B cell (primary cell): ENCODE data around the gene PEX13. TPM values are rescaled to one million over a fixed set of nuclear protein-coding genes. Genes with fewer than 3 reads are reported as not detected.

Source experiments
- ATAC-seq: fragments of 200-7000 bp; cut with Tn5 transposase; one replicate; pipeline ENCODE4 v1.10.0; 2021; ENCODE audit warnings: low read depth, mild to moderate bottlenecking, moderate number of reproducible peaks, moderate library complexity
- CTCF ChIA-PET: fragments of 350-600 bp; sonication (Branson Sonifier 250); formaldehyde crosslinking; loops from one replicate; lab custom pipeline; 2021; ENCODE audit warnings: antibody characterized with exemption, inconsistent platforms; lab: Charles Lee
- POLR2A ChIA-PET: fragments of 350-600 bp; sonication (Branson Sonifier 250); formaldehyde crosslinking; loops from one replicate; lab custom pipeline; 2021; ENCODE audit warnings: antibody characterized with exemption; lab: Charles Lee
- DNase-seq: peaks from one replicate; pipeline ENCODE4 v3.0.0; 2013
- H2AFZ ChIP-seq: 2 replicates; pipeline ENCODE4 v1.6.1; 2012; ENCODE audit warnings: mild to moderate bottlenecking, low read depth, low read length; ENCODE audit not compliant: insufficient read depth, poor library complexity, severe bottlenecking
- H3K27ac ChIP-seq, 2 donors: 1 replicate in 1 of 2; 2 replicates in 1 of 2; pipeline ENCODE4 v1.5.1; 2012 to 2013; ENCODE audit warnings: low read length in 2 of 2, mild to moderate bottlenecking in 2 of 2, moderate library complexity in 1 of 2
- H3K27me3 ChIP-seq, 4 experiments: fragments of 200-600 bp in 1 of 4; sonication (generic) in 1 of 4; replicated peaks in 1 of 4; 1 replicate in 2 of 4; 2 replicates in 2 of 4; pipeline versions ENCODE4 v1.6.1 to v1.7.0; 2013 to 2016; ENCODE audit warnings: low read length in 3 of 4, mild to moderate bottlenecking in 2 of 4, mixed read lengths in 1 of 4, moderate library complexity in 1 of 4; ENCODE audit not compliant: insufficient read depth in 4 of 4, control insufficient read depth in 3 of 4; ENCODE audit errors: control extremely low read depth in 1 of 4
- H3K36me3 ChIP-seq, 2 experiments: replicated peaks in 1 of 2; 1 replicate in 1 of 2; 2 replicates in 1 of 2; pipeline versions ENCODE4 v1.6.1 to v1.7.1; 2013; ENCODE audit warnings: low read length in 1 of 2; ENCODE audit not compliant: insufficient read depth in 2 of 2, control insufficient read depth in 1 of 2; ENCODE audit errors: control extremely low read depth in 1 of 2, extremely low read depth in 1 of 2
- H3K4me1 ChIP-seq, 2 donors: fragments of 200-600 bp in 1 of 2; sonication (generic) in 1 of 2; 1 replicate in 1 of 2; 2 replicates in 1 of 2; pipeline versions ENCODE4 v1.5.1 to v1.6.1; 2013 to 2017; ENCODE audit warnings: low read length in 2 of 2; ENCODE audit not compliant: control insufficient read depth in 2 of 2, insufficient read depth in 2 of 2
- H3K4me2 ChIP-seq: replicated peaks from 2 replicates; pipeline ENCODE3; 2012; ENCODE audit warnings: mild to moderate bottlenecking, low read depth, low read length; ENCODE audit not compliant: poor library complexity, severe bottlenecking
- H3K4me3 ChIP-seq, 5 experiments: fragments of 200-600 bp in 1 of 5; sonication (generic) in 1 of 5; 1 replicate in 3 of 5; 2 replicates in 2 of 5; pipeline versions ENCODE4 v1.5.1 to v1.7.0; 2011 to 2016; ENCODE audit warnings: low read length in 4 of 5, mild to moderate bottlenecking in 4 of 5, low read depth in 2 of 5, control low read depth in 1 of 5, moderate library complexity in 1 of 5; ENCODE audit not compliant: insufficient read depth in 1 of 5; ENCODE audit errors: control extremely low read depth in 1 of 5, extremely low read depth in 1 of 5
- H3K79me2 ChIP-seq: fragments of 200-600 bp; sonication (generic); one replicate; pipeline ENCODE4 v1.6.0; 2016; ENCODE audit warnings: low read length; ENCODE audit not compliant: control insufficient read depth, insufficient read depth
- H3K9ac ChIP-seq: fragments of 200-600 bp; sonication (generic); 2 replicates; pipeline ENCODE4 v1.6.1; 2017; ENCODE audit warnings: mild to moderate bottlenecking, low read length, moderate library complexity
- H3K9me3 ChIP-seq, 3 donors: one replicate each; pipeline versions ENCODE4 v1.6.1 to v1.7.1; 2013; ENCODE audit warnings: low read length in 2 of 3; ENCODE audit not compliant: control insufficient read depth in 2 of 3, insufficient read depth in 1 of 3; ENCODE audit errors: control extremely low read depth in 1 of 3
- H4K20me1 ChIP-seq: 2 replicates; pipeline ENCODE4 v1.6.0; 2012; ENCODE audit warnings: mild to moderate bottlenecking, low read length; ENCODE audit not compliant: insufficient read depth, control insufficient read depth, poor library complexity, severe bottlenecking
- H3K27ac Mint-ChIP-seq: one replicate; pipeline ENCODE4 v1.8.0; 2021; ENCODE audit warnings: mixed read lengths
- H3K27me3 Mint-ChIP-seq: one replicate; pipeline ENCODE4 v1.8.0; 2021; ENCODE audit warnings: mixed read lengths
- H3K4me1 Mint-ChIP-seq: one replicate; pipeline ENCODE4 v1.8.0; 2021; ENCODE audit warnings: mixed read lengths
- H3K4me3 Mint-ChIP-seq: one replicate; pipeline ENCODE4 v1.8.0; 2021; ENCODE audit warnings: mixed read lengths
- H3K9me3 Mint-ChIP-seq: one replicate; pipeline ENCODE4 v1.8.0; 2022; ENCODE audit warnings: mixed read lengths; ENCODE audit not compliant: insufficient read depth
- CTCF ChIP-seq: fragments of 200-600 bp; IDR thresholded peaks from one replicate; pipeline ENCODE4 v1.8.0; 2022; ENCODE audit warnings: antibody characterized with exemption, mild to moderate bottlenecking
- EZH2 ChIP-seq: IDR thresholded peaks from 2 replicates; pipeline ENCODE4 v1.6.1; 2012; ENCODE audit warnings: borderline replicate concordance, low read depth, mild to moderate bottlenecking, moderate library complexity, low read length; ENCODE audit not compliant: insufficient read depth, poor library complexity, severe bottlenecking
- intact Hi-C: fragments of 100-400 bp; cut with micrococcal nuclease; formaldehyde crosslinking; loops from one replicate; pipeline ENCODE4 v1.10.0; 2022
- polyA plus RNA-seq: library from polyadenylated mRNA; depleted of rRNA; stranded (reverse); fragments of >200 nt; gene quantifications from 2 replicates; pipeline ENCODE4 v1.2.3, GENCODE V29; 2012
- total RNA-seq, 2 donors: library from RNA; stranded (reverse); fragments of 120-200 nt in 1 of 2; gene quantifications; 1 replicate in 1 of 2; 2 replicates in 1 of 2; pipeline versions ENCODE4 v1.2.3 to v1.2.4, GENCODE V29; 2013 to 2022

PEX13 gene
- total and polyA plus RNA-seq, 2 donors (not counting 1 experiment from before 2014, with no cell fraction given): 6.1 to 19.8 TPM

- ATAC-seq: no peak
- H3K27me3 Mint-ChIP-seq: no peaks in the 10 kb centered on the region
- intact Hi-C loops: no loop called here
- no peaks in the 10 kb centered on the region for H3K27me3 ChIP-seq
- H3K27ac Mint-ChIP-seq: no peak overlapping the region
- peaks cover 0 to 6% of the 10 kb centered on the region in 2 experiments for H3K36me3 ChIP-seq
- no peak overlapping the region for H3K9ac ChIP-seq
- H3K9me3 ChIP-seq: no peaks in the 10 kb centered on the region
- H3K4me3 Mint-ChIP-seq: no peak overlapping the region
- no peak overlapping the region for H3K4me3 ChIP-seq
- TF ChIP-seq CTCF: no peak
- TF ChIP-seq EZH2: no peak
- H3K4me1 ChIP-seq: peaks cover 0 to 2% of the 10 kb centered on the region in 2 donors
- peaks cover 1% of the 10 kb centered on the region for H3K4me1 Mint-ChIP-seq
- no peaks in the 10 kb centered on the region for H3K79me2 ChIP-seq
- no peak for DNase-seq
- ChIA-PET POLR2A (no interaction called here), CTCF (interaction anchor here (0.6 kb wide), 1 partner anchor 469 kb away, joined by 3 read pairs; no protein-coding TSS in a partner anchor)
- H2AFZ ChIP-seq: no peak overlapping the region
- no peak overlapping the region for H3K4me2 ChIP-seq
- no peak overlapping the region for H3K27ac ChIP-seq
- no peaks in the 10 kb centered on the region for H3K9me3 Mint-ChIP-seq
- H4K20me1 ChIP-seq: no peaks in the 10 kb centered on the region
These were observed 41.9 kb downstream of the PEX13 start for GRCh38 chr2:61059382-61059781.
